ENCODE measurements around the gene GPA33. TPM values are rescaled to one million over a fixed set of nuclear protein-coding genes. Genes with fewer than 3 reads are reported as not detected.

Gene GPA33
- total RNA-seq, 1 experiment from 2014 or later = not detected

GRCh38 chr1:167065471-167065870 lies 24.7 kb downstream of the GPA33 start:
- no peak overlapping the region for H3K4me3 Mint-ChIP-seq
- H2AK5ac ChIP-seq (ENCODE audit: insufficient read length, low read length) = no peak overlapping the region
- no peak overlapping the region; a peak in 1 of 7 replicates for H3K27ac Mint-ChIP-seq
- no peak overlapping the region for H2BK12ac ChIP-seq (ENCODE audit: insufficient read length, low read depth, low read length)
- no peak for DNase-seq
- H3K4ac ChIP-seq (ENCODE audit: low read depth, low read length) = no peak overlapping the region
- no peaks in the 10 kb centered on the region for H3K9me3 ChIP-seq (ENCODE audit: control insufficient read depth, low read depth, low read length)
- H3K23ac ChIP-seq (ENCODE audit: insufficient read length, low read depth, low read length) = no peak overlapping the region
- no CpG with 5 or more reads among the region's 8 CpGs for WGBS (ENCODE audit: extremely low coverage, insufficient read length, low lambda C conversion rate)
- peaks cover 8 to 18% of the 10 kb centered on the region in 2 experiments for H3K4me1 Mint-ChIP-seq
- H3K27me3 ChIP-seq (ENCODE audit: insufficient read depth, low read length) = no peaks in the 10 kb centered on the region
- H3K79me2 ChIP-seq (ENCODE audit: insufficient read depth, low read length) = no peaks in the 10 kb centered on the region
- no peak overlapping the region for H3K4me2 ChIP-seq (ENCODE audit: insufficient read depth, insufficient read length, low read length)
- H3K14ac ChIP-seq (ENCODE audit: insufficient read depth, low read length) = no peak overlapping the region
- no peaks in the 10 kb centered on the region for H3K9me3 Mint-ChIP-seq
- no peaks in the 10 kb centered on the region for H4K20me1 ChIP-seq (ENCODE audit: control insufficient read depth, insufficient read depth, insufficient read length)
- no peak overlapping the region for H3T11ph ChIP-seq (ENCODE audit: low read length)
- no peak overlapping the region for H3K27ac ChIP-seq (ENCODE audit: insufficient read length, low read depth, low read length)
- no peak overlapping the region for H3K9ac ChIP-seq (ENCODE audit: extremely low read depth, insufficient read length, low read length)
- H3K23me2 ChIP-seq (ENCODE audit: insufficient read length, low read depth, low read length, poor library complexity, severe bottlenecking) = peaks cover 3% of the 10 kb centered on the region
- no peak overlapping the region for H2BK20ac ChIP-seq (ENCODE audit: low read depth, low read length, poor library complexity, severe bottlenecking)
- H2BK5ac ChIP-seq (ENCODE audit: insufficient read length, low read length) = no peak overlapping the region
- H4K91ac ChIP-seq (ENCODE audit: insufficient read length, low read depth, low read length) = no peak overlapping the region
- no peak overlapping the region for H2BK15ac ChIP-seq (ENCODE audit: low read depth, low read length)
- no peak overlapping the region for H4K5ac ChIP-seq (ENCODE audit: insufficient read length, low read depth, low read length)
- TF ChIP-seq CTCF (conservative IDR thresholded peaks at IDR 0.05) = no peak
- H3K56ac ChIP-seq (ENCODE audit: insufficient read length, low read depth, low read length) = no peak overlapping the region
- H3K36me3 Mint-ChIP-seq (ENCODE audit: insufficient read depth in 1 of 3, low read depth in 3 of 3) = no peaks in the 10 kb centered on the region
- no peaks in the 10 kb centered on the region; the same call in none of the 2 replicates for H3K27me3 Mint-ChIP-seq (ENCODE audit: low read depth)
- H3K18ac ChIP-seq (ENCODE audit: insufficient read length, low read depth, low read length) = no peak overlapping the region
- H2AFZ ChIP-seq (ENCODE audit: low read length) = no peak overlapping the region
- H4K8ac ChIP-seq (replicated peaks; ENCODE audit: insufficient read length, low read depth, low read length) = no peak overlapping the region
- no peaks in the 10 kb centered on the region for H3K4me1 ChIP-seq (ENCODE audit: insufficient read depth, low read length)
- no peak overlapping the region for H2BK120ac ChIP-seq (ENCODE audit: low read depth, low read length, poor library complexity, severe bottlenecking)
- H3K79me1 ChIP-seq (ENCODE audit: insufficient read depth, low read depth, low read length, poor library complexity, severe bottlenecking) = no peaks in the 10 kb centered on the region
